Stimulated activated CD8-positive, alpha-beta memory T cell treated with anti-CD3 and anti-CD28 coated beads, Interleukin-12 subunit alpha, Interleukin-12 subunit beta, amount 100 ng/mL, for 4 hours (primary cell): Measurements from ENCODE around the gene SPATC1L.

Experiments
- DNase-seq: peaks from one replicate; pipeline ENCODE4 v3.0.0-alpha.2; 2020; ENCODE audit warnings: low read depth

SPATC1L gene

DNA sequence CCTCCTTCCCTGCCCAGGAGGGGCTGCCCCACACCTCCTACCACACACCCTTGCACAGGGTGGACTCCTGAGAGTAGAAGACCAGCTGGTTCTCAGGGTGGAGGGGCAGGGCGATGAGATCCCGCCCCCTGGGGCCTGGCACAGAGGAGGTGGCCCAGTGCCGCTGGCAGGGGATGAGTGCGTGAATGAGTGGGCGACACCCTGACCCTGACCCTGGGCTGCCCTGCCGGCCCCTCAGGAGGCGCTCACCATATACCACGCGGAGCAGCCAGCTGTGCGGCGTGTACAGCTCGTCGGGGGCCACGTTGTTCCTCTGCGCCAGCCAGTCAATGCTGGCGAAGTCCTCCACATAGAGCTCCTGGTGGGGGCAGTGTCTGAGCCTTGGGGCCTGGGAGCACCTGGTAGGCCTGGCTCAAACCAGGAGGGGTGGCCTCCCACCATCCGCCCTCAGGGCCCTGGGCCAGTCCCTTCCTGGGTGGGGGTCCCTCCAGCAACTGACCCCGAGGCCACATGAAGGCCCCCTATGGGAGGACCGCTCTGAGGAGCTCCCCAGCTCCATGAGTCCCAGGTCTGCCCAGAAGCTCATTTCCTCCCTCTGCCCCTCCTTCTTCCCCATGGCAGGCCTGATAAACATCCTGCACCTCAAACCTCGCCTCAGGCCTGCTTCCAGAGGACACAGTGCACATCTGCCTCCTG lies 31.3 kb upstream of the SPATC1L start:
- no peak for DNase-seq

DNA sequence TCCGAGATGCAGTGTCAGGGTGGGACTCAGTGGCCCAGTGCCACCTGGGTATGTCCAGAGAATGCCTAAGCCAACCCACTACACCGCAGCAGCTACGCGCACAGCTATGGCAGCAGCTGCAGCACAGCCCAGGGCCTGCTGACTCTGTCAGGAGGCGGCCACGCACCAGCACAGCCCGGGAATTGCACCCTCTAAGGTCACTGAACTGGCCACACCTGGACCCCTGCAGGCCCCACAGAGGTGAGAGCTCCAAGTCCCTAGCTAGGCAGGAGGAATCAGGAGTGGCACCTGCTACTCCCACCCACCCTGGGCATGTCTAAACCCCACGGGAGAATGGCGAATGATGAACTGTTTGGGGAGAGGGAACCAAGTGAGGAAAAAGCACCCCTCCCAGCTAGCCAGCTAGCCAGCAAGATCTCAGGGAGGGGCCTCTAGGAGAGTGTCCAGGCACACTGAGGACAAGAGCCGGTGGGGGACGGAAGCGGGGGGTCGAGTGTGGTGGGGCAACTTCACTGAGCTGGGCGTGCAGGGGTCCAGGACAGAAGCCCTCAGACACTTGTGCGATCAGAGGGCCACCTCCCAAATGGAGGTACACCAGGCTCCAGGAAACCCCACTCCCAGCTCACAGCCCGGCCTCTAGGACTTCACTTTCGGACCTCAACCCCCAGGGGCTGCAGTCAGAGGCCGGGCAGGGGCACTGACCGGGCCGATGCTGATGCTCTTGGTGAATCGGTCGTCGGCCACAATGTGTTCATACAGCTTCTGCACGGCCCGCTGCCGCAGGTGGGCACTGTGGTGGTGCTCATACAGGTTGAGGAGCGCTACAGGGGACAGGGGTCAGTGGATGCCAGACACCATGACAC lies 30.4 kb upstream of the SPATC1L start:
- DNase-seq: no peak

DNA sequence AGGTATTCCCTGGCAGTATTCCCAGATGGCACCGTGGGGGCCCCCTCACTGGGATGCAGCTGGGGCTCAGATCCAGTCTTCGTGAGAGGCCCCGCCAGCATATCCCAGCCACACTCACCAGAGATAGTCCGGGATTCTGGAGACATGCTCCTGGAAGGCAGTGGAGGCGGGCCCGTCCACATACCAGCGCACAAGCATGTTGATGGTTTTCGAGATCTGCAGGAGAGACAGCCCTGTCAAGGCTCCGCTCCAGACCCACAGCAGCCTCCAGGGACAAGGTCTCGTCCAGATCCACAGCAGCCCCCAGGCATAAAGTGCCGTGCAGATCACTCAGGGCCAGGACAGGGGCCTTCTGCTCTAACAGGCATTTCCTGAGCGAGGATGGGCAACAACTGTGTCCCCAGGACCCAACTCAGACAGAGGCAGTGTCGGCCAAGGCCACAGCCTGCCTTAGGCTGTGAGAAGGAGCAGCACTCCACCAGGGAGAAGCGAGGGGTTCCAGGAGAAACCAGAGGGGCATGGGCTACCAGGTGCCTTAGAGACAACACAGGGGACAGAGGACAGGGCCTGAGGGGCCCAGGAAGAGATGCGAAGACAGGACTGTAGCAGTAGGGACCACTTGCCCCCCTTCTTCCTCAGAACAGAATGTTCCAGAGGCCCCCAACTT lies 29.5 kb upstream of the SPATC1L start:
- DNase-seq: no peak

GRCh38 chr21:46212721-46213484 lies 28.6 kb upstream of the SPATC1L start:
- DNase-seq: no peak

- DNase-seq: no peak
These were observed 27.8 kb upstream of the SPATC1L start for GRCh38 chr21:46211786-46212720.

DNA sequence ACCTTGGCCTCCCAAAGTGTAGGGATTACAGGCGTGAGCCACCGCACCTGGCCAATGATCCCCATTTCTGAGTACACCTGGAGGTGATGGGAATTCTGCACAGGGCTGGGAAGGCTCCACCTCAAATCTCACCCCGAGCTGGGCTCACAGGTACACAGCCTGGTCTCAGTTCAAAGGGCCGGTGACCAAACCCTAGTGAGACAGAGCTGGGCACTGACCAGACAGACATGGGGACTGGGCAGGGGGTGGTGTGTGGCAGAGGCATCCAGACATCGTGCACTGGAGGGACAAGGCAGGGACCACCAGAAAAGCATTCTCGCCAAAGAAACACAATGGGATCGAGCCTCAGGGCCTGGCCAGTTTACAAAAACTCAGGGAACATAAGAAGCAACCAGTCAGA lies 27.1 kb upstream of the SPATC1L start:
- no peak for DNase-seq

GRCh38 chr21:46210378-46211136 lies 26.3 kb upstream of the SPATC1L start:
- no peak for DNase-seq

GRCh38 chr21:46208761-46209721 lies 24.8 kb upstream of the SPATC1L start:
- no peak for DNase-seq

- no peak for DNase-seq
These were observed 23.8 kb upstream of the SPATC1L start for GRCh38 chr21:46207920-46208591.

DNA sequence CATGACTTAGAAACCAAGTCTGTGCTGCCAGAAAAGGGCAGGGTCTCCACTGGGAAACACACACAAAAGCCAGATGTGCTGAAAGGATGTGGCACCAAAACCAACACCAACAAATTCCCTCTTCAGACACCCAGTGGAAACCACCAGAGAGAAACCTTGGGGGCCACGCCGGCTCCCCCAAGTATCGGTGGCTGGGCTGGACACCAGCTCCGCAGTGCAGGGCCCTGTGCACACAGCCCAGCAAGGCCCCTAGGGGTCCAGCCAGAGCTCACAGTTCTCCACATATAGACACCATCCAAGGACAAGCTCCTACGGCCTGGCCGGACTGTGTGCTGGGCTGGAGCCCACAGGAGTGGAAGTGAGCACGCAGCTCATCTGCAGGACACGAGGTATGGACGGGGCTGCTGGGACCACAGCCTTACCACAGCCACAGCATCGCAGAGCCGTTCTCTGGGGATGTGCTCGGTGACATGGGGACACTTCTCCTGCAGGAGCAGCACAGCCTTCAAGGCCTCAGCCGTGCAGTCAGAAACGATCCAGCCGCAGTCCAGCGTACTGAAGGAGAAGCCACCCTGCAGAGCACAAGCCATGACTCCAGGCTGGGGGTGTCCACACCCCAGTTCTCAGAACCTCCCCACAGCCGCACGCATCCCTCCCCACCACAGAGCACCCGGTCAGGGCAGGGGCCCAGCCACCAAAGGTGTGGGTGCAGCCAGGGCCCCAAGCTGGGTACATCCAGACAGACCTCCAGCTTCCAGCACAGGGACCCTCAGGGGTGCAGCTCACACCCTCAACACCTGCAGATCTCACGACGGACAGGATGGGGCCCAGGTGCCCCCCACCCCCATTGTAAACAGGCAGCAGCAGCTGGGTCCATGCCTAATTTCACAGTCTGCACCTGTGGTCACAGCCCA lies 23.0 kb upstream of the SPATC1L start:
- no peak for DNase-seq

- no peak for DNase-seq
These were observed 22.1 kb upstream of the SPATC1L start for GRCh38 chr21:46206163-46207005.

DNA sequence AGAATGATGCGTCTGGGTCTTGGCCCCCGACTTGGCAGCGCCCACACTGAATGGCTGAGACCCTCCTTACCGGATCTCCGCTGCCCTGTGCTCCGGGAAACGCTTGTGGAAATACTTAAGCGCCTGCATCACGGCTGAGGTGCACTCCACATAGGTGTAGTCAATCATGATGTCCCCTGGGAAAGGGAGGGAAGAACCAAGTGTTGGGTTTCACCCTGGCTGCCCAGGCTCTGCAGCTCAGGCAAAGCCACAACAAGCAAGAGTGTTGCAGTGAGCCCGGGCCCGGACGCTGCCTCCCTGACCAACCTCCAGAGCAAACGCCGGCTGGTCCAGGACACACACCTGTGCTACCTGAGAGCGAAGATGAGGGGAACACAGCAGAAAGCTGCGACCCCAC lies 21.5 kb upstream of the SPATC1L start:
- DNase-seq: no peak

DNA sequence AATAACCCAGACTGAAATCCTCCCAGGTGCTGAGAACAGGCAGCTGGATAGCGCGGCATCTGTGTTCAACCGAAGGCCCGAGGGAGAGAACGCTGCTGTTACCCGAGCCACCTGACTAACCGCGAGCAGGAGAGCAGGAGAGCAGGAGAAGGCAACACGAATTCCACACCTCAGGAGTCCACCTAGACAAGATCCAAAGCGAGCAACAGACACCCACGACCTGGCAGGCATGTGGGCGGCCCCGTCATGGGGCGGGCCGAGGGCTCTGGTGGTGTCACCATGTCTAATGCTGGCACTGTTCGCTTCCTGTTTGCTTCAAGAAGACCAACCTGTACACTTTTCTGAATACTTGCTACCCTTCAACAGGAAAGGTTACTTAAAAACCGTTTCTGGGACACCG lies 20.9 kb upstream of the SPATC1L start:
- DNase-seq: no peak

GRCh38 chr21:46203203-46203600 lies 18.9 kb upstream of the SPATC1L start:
- no peak for DNase-seq

DNA sequence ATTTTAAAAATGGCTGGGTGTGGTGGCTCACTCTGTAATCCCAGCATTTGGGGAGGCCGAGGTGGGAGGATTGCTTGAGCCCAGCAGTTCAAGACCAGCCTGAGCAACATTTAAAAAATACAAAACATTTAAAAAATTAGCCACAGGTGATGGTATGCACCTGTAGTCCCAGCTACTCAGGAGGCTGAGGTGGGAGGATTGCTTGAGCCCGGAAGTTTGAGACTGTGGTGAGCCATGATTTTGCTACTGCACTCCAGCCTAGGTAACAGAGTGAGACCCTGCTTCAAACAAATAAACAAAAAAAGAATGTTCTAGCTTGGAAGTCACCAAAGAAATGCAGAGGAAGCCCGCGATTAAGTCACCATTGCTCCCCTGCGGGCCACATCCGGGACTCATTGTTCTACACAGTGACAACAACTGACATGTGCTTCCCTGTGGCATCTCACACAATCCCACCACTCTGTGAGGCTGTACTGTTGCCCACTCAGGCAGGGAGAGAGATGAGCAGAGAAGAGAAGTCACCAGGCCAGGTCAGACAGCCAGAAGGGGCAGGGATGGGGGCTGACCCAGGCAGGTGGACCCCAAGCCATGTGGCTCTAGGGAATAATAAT lies 18.4 kb upstream of the SPATC1L start:
- no peak for DNase-seq
